GM10248 (cell line): ENCODE measurements around the gene GBX1.

Source experiments
- CTCF ChIA-PET: fragments of 300-600 bp; sonication (Branson Sonifier 250); formaldehyde crosslinking; extraction: SDS; loops from one replicate; lab custom pipeline; 2021; ENCODE audit warnings: antibody characterized with exemption; lab: Yijun Ruan, JAX
- POLR2A ChIA-PET: fragments of 350-650 bp; sonication (Branson Sonifier 250); formaldehyde crosslinking; extraction: SDS; loops from one replicate; lab custom pipeline; 2020; ENCODE audit warnings: antibody characterized with exemption; lab: Yijun Ruan, JAX
- DNase-seq: peaks from one replicate; pipeline ENCODE4 v3.0.0; 2012; ENCODE audit errors: extremely low spot score
- TF ChIP-seq, protein P1 (sequence below): IDR thresholded peaks from 2 replicates; pipeline ENCODE4 v1.5.1; 2012; ENCODE audit warnings: mild to moderate bottlenecking, low read depth; ENCODE audit errors: extremely low read depth, missing control alignments, control extremely low read depth

Gene GBX1

DNA sequence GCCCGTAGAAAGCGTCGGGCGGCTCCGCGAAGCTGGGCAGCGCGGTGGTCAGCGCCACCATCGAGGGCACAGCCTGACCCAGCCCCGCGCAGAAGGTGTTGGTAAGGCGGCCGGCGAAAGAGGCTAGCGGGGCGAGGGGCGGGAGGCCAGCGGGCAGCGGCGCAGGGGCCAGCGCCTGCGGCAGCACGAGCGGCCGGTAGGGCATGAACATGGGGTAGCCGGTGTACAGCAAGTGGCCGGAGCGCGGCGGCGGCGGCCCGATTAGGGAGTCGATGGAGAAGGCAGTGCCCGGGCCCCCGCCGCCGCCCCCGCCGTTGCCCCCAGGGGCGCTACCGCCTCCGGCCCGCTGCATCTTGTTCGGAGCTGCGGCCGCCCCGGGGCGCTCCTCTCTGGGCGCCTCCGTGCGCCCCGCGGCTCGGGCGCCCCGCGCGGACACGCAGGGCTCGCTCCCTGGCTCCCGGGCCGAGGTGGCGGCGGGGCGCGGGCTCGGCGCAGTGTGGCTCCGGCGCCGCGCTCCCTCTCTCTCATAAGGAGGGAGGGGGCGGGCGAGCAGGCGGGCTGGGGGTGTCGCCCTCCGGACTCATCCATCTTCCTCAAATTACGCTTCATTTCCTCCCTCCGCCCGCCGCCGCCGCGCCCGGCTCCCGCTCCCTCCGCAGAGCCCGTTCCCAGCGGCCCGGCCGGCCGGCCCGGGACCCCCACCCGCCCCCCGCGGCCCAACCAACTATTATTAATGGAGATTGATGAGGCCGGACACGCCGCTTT, at the start of gene GBX1:
GBX1 (minus strand) TSS at position 498 of the 765 bp plus-strand sequence; CDS start at position 352, 146 bp downstream.
- TF ChIP-seq, protein P1, sequence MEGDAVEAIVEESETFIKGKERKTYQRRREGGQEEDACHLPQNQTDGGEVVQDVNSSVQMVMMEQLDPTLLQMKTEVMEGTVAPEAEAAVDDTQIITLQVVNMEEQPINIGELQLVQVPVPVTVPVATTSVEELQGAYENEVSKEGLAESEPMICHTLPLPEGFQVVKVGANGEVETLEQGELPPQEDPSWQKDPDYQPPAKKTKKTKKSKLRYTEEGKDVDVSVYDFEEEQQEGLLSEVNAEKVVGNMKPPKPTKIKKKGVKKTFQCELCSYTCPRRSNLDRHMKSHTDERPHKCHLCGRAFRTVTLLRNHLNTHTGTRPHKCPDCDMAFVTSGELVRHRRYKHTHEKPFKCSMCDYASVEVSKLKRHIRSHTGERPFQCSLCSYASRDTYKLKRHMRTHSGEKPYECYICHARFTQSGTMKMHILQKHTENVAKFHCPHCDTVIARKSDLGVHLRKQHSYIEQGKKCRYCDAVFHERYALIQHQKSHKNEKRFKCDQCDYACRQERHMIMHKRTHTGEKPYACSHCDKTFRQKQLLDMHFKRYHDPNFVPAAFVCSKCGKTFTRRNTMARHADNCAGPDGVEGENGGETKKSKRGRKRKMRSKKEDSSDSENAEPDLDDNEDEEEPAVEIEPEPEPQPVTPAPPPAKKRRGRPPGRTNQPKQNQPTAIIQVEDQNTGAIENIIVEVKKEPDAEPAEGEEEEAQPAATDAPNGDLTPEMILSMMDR, result no peak
- ChIA-PET POLR2A (no interaction called here), CTCF (interaction anchor here (0.7 to 4.1 kb wide), 11 partner anchors 8 to 76 kb away, joined by 3 to 19 read pairs (median 5); partner anchors contain the start of genes ABCF2 and H2BK1)
- DNase-seq, result no peak

DNA sequence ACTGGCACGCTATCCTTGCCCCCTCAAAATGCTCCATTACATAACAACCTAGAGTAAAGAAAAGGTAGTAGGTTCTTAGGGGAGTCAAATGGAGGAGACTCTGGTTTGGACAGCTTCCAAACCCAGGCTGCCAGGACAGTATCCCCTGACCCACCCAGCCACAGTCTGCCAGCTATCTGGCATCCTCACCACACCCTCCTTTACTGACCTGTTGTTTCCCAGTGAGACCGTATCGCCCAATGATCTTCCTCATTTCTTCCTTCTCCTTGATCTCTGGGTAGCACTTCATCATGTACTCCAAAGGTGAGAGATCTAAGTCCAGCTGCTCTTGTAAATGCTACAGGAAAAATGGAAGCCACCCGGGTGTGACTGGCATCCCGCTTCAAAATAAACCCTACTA, 47.9 kb upstream of the GBX1 start:
- TF ChIP-seq, protein P1, result no peak
- no peak for DNase-seq
- ChIA-PET POLR2A (no interaction called here), CTCF (interaction anchor here (0.9 to 1.2 kb wide), 2 partner anchors 9 to 56 kb away, joined by 3 read pairs; no protein-coding TSS in a partner anchor)

DNA sequence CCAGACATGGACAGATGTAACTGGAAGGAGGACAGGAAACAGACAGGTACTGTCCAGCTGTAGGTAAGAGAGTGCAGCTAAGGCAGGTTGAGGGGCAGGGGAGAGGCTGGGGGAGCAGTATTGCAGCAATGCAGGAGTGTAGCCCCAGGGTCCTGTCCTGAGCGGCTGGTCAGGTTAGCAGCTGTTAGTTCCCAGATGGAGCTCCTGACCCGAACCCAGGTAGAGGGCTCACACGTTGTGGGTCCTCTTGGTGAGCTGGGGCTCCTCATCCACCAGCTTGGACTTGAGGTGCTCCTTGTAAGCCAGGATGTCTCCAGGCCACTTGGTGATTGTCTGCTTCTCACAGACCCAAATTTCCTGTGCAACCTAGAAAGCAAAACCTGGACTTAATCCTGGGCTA, 46.3 kb upstream of the GBX1 start:
- DNase-seq, result no peak
- ChIA-PET POLR2A (interaction anchor here (1.6 kb wide), 1 partner anchor 13 kb away, joined by 5 read pairs; the partner anchor contains the start of gene ABCF2), CTCF (interaction anchor here (0.7 to 1.8 kb wide), 6 partner anchors 9 to 149 kb away, joined by 3 to 6 read pairs (median 4); no protein-coding TSS in a partner anchor)

DNA sequence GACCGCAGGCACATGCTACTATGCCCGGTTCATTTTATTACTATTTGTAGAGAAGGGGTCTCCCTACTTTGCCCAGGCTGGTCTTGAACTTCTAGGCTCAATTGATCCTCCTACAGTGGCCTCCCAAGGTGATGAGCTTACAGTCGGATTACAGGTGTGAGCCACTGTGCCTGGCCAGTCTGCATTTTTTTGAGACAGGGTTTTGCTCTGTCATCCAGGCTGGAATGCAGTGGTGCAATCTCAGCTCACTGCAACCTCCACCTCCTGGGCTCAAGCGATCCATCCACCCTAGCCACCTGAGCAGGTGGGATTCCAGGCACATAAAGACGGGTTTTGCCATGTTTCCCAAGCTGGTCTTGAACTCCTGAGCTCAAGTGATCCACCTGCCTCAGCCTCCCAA, 45.1 kb upstream of the GBX1 start:
- POLR2A ChIA-PET, result no interaction called here
- TF ChIP-seq, protein P1, result no peak
- no peak for DNase-seq
- CTCF ChIA-PET, result interaction anchor here (1.0 kb wide), 1 partner anchor 29 kb away, joined by 3 read pairs; no protein-coding TSS in a partner anchor

More for the DNA sequence above, 46.3 kb upstream of the GBX1 start:
- TF ChIP-seq, protein P1, result no peak

DNA sequence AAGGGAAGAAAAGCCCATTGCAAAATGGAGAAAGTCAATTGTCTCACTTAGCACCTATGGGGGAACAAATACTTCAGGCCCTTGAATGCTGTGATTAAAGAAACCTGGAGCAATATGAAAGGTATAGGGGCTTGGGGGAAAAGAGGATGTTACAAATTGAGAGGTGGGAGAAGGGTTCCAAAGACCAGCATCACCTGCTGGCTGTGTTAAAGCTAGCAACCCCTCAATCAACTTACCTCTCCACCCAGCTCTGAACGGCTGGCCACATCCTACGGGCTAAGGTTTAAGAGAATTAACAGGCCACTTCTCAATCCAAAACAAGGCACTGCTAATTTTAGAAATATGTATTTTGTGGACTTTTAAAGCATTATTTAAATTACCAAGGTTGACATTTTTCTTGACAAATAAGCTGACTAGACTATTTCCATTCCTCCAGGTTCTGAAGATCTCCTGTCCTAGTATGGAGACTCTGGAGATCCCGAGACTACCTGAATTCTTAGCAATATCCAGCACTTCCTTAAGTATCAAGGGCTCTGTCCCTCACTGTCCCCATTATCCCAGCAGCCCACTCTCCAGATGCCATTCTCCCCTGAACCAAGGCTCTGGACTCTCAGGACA, 43.8 kb upstream of the GBX1 start:
- ChIA-PET POLR2A (no interaction called here), CTCF (interaction anchor here (1.3 to 1.9 kb wide), 2 partner anchors 33 to 43 kb away, joined by 4 read pairs; no protein-coding TSS in a partner anchor)
- DNase-seq, result no peak
- TF ChIP-seq, protein P1, result no peak
